ENCODE data around the gene GRIK1.
A peak's percentile ranks its signal among the peaks of the same experiment; 100 is the strongest.

GRIK1 gene

GRCh38 chr21:29904359-29905282, 35.2 kb downstream of the GRIK1 start:
- no peak for DNase-seq

- DNase-seq: no peak
Measured at GRCh38 chr21:29896884-29897283, 42.9 kb downstream of the GRIK1 start.

- DNase-seq: no peak
Measured at GRCh38 chr21:29893687-29894086, 46.1 kb downstream of the GRIK1 start.

GRCh38 chr21:29892379-29892778, 47.4 kb downstream of the GRIK1 start:
- no peak for DNase-seq

GRCh38 chr21:29888437-29888836, 51.4 kb downstream of the GRIK1 start:
- DNase-seq: no peak

- no peak for DNase-seq
Measured at GRCh38 chr21:29887313-29888009, 52.3 kb downstream of the GRIK1 start.

GRCh38 chr21:29885491-29885890, 54.3 kb downstream of the GRIK1 start:
- no peak for DNase-seq

GRCh38 chr21:29875873-29876272, 63.9 kb downstream of the GRIK1 start:
- no peak for DNase-seq

- DNase-seq: no peak
Measured at GRCh38 chr21:29875036-29875716, 64.6 kb downstream of the GRIK1 start.

- DNase-seq: no peak
Measured at GRCh38 chr21:29873908-29874307, 65.9 kb downstream of the GRIK1 start.

GRCh38 chr21:29870814-29871213, 69.0 kb downstream of the GRIK1 start:
- DNase-seq: no peak

GRCh38 chr21:29867796-29868195, 72.0 kb downstream of the GRIK1 start:
- no peak for DNase-seq

- DNase-seq: no peak
Measured at GRCh38 chr21:29860346-29860745, 79.5 kb downstream of the GRIK1 start.

GRCh38 chr21:29857150-29857549, 82.6 kb downstream of the GRIK1 start:
- no peak for DNase-seq

- no peak for DNase-seq
Measured at GRCh38 chr21:29854795-29855194, 85.0 kb downstream of the GRIK1 start.

GRCh38 chr21:29851611-29852010, 88.2 kb downstream of the GRIK1 start:
- DNase-seq: no peak

GRCh38 chr21:29849735-29850176, 90.0 kb downstream of the GRIK1 start:
- peak; percentile 65 for DNase-seq

- DNase-seq: no peak
Measured at GRCh38 chr21:29843804-29844203, 96.0 kb downstream of the GRIK1 start.

GRCh38 chr21:29834617-29835016, 105.2 kb downstream of the GRIK1 start:
- DNase-seq: no peak

GRCh38 chr21:29832217-29832616, 107.6 kb downstream of the GRIK1 start:
- DNase-seq: no peak

GRCh38 chr21:29829564-29830275, 110.1 kb downstream of the GRIK1 start:
- no peak for DNase-seq

GRCh38 chr21:29827647-29828046, 112.1 kb downstream of the GRIK1 start:
- no peak for DNase-seq

- DNase-seq: no peak
Measured at GRCh38 chr21:29827236-29827635, 112.6 kb downstream of the GRIK1 start.

Data from activated CD4-positive, alpha-beta T cell treated with anti-CD3 and anti-CD28 coated beads, Interleukin-10, Interleukin-2, amounts not matched to agents 100 ng/mL and 50 ng/mL, durations not matched to agents 16 hours and 8 hours (primary cell).